Skin epidermis (tissue), 12 donors: Measurements from ENCODE around the gene DAGLB.
"Not testable (repeated sequence)": the region's sequence is repeated elsewhere in the genome, so short reads cannot be mapped to it uniquely, and the experiment has no call there.

Experiments used
- H3K27ac ChIP-seq, 21 experiments: fragments of 200-600 bp; sonication (generic) in 11 of 21; one replicate each; pipeline ENCODE4 v1.5.0; 2020; ENCODE audit warnings: mild to moderate bottlenecking in 3 of 21, inconsistent platforms in 2 of 21, moderate library complexity in 2 of 21
- H3K4me3 ChIP-seq, 7 experiments: fragments of 200-600 bp; sonication (generic) in 2 of 7; one replicate each; pipeline ENCODE4 v1.5.0; 2020; ENCODE audit warnings: inconsistent platforms in 2 of 7, mild to moderate bottlenecking in 2 of 7, moderate library complexity in 1 of 7

DAGLB gene

GRCh38 chr7:6402741-6403140 lies 45.0 kb downstream of the DAGLB start:
- H3K27ac ChIP-seq: peak overlapping the region in 16 of 21 experiments; percentile 12 to 82 (median 43)
- H3K4me3 ChIP-seq: no peak overlapping the region

- Histone ChIP-seq H3K27ac (peak overlapping the region in 5 of 21 experiments; percentile 4 to 61 (median 18)), H3K4me3 (no peak overlapping the region)
These were observed 45.7 kb downstream of the DAGLB start for GRCh38 chr7:6402041-6402440.

- peak overlapping the region in 6 of 21 experiments; percentile 4 to 61 (median 20) for H3K27ac ChIP-seq
- H3K4me3 ChIP-seq: no peak overlapping the region
These were observed 46.2 kb downstream of the DAGLB start for GRCh38 chr7:6401536-6401935.

- H3K27ac ChIP-seq: peak overlapping the region in 11 of 21 experiments; percentile 21 to 70 (median 37)
- H3K4me3 ChIP-seq: not testable (repeated sequence)
These were observed 47.3 kb downstream of the DAGLB start for GRCh38 chr7:6400243-6401105.

- peak overlapping the region in 17 of 21 experiments; percentile 13 to 70 (median 55) for H3K27ac ChIP-seq
- no peak overlapping the region for H3K4me3 ChIP-seq
These were observed 48.4 kb downstream of the DAGLB start for GRCh38 chr7:6399351-6399750.

- Histone ChIP-seq H3K4me3 (peak overlapping the region in 1 of 7 experiments; percentile 10), H3K27ac (peak overlapping the region in 16 of 21 experiments; percentile 3 to 74 (median 57))
These were observed 48.8 kb downstream of the DAGLB start for GRCh38 chr7:6398943-6399342.

- peak overlapping the region in 15 of 21 experiments; percentile 0 to 68 (median 31) for H3K27ac ChIP-seq
- H3K4me3 ChIP-seq: not testable (repeated sequence)
These were observed 49.8 kb downstream of the DAGLB start for GRCh38 chr7:6397759-6398495.

GRCh38 chr7:6395898-6396595 lies 51.7 kb downstream of the DAGLB start:
- no peak overlapping the region for H3K4me3 ChIP-seq
- H3K27ac ChIP-seq: peak overlapping the region in 14 of 21 experiments; percentile 7 to 82 (median 33)

- Histone ChIP-seq H3K4me3 (no peak overlapping the region), H3K27ac (peak overlapping the region in 15 of 21 experiments; percentile 31 to 87 (median 66))
These were observed 53.6 kb downstream of the DAGLB start for GRCh38 chr7:6394114-6394513.

- H3K27ac ChIP-seq: peak overlapping the region in 18 of 21 experiments; percentile 3 to 87 (median 66)
These were observed 54.1 kb downstream of the DAGLB start for GRCh38 chr7:6393667-6394056.

GRCh38 chr7:6392712-6393666 lies 54.8 kb downstream of the DAGLB start:
- H3K27ac ChIP-seq: peak overlapping the region in 18 of 21 experiments; percentile 3 to 87 (median 66)

More at GRCh38 chr7:6393667-6394056, 54.1 kb downstream of the DAGLB start:
- H3K4me3 ChIP-seq: no peak overlapping the region

GRCh38 chr7:6389728-6390127 lies 58.0 kb downstream of the DAGLB start:
- no peak overlapping the region for H3K4me3 ChIP-seq
- H3K27ac ChIP-seq: peak overlapping the region in 4 of 21 experiments; percentile 3 to 26 (median 10)

More at GRCh38 chr7:6392712-6393666, 54.8 kb downstream of the DAGLB start:
- H3K4me3 ChIP-seq: no peak overlapping the region

- H3K4me3 ChIP-seq: no peak overlapping the region
- peak overlapping the region in 9 of 21 experiments; percentile 20 to 83 (median 66) for H3K27ac ChIP-seq
These were observed 59.9 kb downstream of the DAGLB start for GRCh38 chr7:6387734-6388294.

GRCh38 chr7:6386779-6387178 lies 61.0 kb downstream of the DAGLB start:
- H3K27ac ChIP-seq: peak overlapping the region in 13 of 21 experiments; percentile 9 to 83 (median 67)
- H3K4me3 ChIP-seq: no peak overlapping the region

- Histone ChIP-seq H3K4me3 (no peak overlapping the region), H3K27ac (peak overlapping the region in 19 of 21 experiments; percentile 20 to 83 (median 66))
These were observed 61.7 kb downstream of the DAGLB start for GRCh38 chr7:6385909-6386560.

- Histone ChIP-seq H3K27ac (peak overlapping the region in 19 of 21 experiments; percentile 20 to 83 (median 66)), H3K4me3 (no peak overlapping the region)
These were observed 62.5 kb downstream of the DAGLB start for GRCh38 chr7:6385110-6385781.

GRCh38 chr7:6384327-6384726 lies 63.4 kb downstream of the DAGLB start:
- Histone ChIP-seq H3K27ac (peak overlapping the region in 17 of 21 experiments; percentile 10 to 81 (median 60)), H3K4me3 (no peak overlapping the region)
